GM18873 (cell line): ENCODE results near the gene NKX3-2.

Experiments used
- ATAC-seq: cut with Tn5 transposase; IDR thresholded peaks from one replicate; pipeline ENCODE4 v1.9.1; 2021; ENCODE audit warnings: mild to moderate bottlenecking, moderate library complexity, moderate number of reproducible peaks; ENCODE audit not compliant: unreplicated experiment, low FRiP score

Gene NKX3-2

DNA sequence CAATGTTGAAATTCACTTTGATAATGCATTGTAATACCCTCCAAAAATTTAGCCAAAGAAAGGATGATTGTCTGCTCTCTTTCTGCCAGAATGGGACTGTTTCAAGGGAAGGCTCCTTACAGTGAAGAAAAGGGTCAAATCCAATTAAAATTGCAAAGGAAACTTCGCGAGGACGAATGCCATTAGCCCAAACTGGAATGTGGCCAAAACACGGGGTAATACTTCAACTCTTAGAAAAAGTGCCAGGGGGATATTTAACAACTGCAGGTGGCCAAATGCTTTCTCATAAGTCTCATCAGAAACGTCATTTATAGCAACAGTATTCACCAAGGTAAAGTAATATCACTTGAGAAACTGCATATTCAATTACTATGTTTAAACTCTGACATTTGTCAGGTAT, 29.0 kb downstream of the NKX3-2 start:
- no peak for ATAC-seq

DNA sequence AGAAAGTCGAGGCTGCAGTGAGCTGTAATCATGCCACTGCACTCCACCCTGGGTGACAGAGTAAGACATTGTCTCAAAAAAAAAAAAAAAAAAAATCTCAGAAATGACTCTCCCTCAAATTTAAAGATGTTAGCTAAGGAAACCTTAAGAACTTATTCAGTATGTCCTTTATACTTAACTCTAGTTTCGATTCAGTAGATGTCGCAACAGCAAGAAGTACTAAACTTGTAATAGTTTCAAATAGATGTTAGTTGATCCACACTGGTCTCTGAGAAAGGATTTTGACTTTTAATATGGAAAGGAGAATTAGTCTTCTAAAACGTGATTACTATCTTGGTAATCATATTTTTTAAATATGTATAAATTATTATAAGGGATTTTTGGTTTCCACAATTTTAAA, 29.6 kb downstream of the NKX3-2 start:
- ATAC-seq: no peak

DNA sequence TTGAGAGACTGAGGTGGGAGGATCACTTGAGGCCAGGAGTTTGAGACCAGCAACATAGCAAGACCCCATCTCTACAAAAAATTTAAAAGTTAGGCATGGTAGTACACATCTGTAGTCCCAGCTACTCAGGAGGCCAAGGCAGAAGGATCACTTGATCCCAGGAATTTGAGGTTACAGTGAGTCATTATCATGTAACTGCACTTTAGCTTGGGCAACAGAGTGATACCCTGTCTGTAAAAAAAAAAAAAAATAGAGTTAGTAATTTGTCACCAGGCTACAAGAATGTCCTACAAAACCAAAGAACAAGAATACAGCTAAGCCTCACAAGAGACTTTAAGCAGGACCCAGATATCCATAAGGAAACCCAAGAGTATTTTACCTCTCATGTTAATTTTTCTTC, 33.2 kb downstream of the NKX3-2 start:
- ATAC-seq: no peak

- no peak for ATAC-seq
Measured at GRCh38 chr4:13509442-13509841, 34.9 kb downstream of the NKX3-2 start.

GRCh38 chr4:13504374-13504773, 39.9 kb downstream of the NKX3-2 start:
- ATAC-seq: no peak

GRCh38 chr4:13498469-13498868, 45.8 kb downstream of the NKX3-2 start:
- ATAC-seq: no peak

DNA sequence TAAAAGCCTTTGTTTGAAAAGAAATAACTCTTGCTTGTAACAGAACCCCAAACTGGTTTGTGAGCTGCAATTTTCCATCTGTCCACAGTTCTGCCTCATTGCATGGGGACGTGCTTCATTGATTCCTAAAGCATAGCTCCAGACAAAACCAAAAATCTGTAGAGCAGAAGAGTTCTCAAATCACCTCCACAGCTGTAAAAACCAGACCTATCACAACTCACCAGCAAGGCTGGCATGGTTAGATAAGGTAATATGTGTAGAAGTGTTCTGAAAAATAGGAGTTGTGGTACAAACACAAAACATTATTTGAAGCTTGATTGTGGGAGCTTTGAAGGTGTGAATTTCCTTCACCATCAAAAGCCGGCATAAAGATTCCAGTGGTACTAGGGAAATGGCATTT, 47.7 kb downstream of the NKX3-2 start:
- ATAC-seq: no peak

DNA sequence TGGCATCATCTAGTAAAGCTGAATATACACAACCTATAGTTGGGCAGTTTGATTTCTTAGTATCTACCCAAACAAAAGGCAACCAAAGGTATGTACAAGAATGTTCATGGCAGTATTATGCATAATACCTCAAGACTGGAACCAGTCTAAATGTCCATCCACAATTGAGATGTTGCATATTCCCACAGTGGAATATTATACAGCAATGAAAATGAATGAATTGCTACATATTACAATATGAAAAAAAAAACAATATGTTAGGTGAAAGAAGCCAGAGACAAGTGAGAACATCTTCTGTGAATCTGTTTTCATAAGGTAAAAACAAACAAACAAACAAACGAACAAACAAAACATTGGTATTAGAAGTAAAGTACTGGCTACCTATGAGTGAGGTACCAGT, 48.6 kb downstream of the NKX3-2 start:
- no peak for ATAC-seq

DNA sequence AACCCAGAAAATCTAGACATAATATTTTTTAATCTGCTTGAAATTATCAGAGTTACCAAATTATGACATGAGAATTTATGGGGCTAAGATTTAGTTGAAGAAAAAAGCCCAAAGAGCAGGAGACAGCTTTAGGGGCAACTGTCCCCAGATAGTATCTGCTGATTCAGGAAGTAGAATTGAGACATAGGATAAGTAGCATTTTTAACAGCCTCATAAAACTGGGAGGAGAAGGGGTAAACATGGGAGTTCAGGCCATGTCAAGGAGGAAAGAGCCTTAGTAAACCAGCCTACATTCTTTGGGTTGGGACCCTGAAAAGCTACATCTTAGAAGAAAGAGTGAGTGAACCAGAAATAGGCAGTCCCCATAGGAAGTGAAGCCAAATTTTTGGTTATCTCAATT, 50.5 kb downstream of the NKX3-2 start:
- no peak for ATAC-seq

- ATAC-seq: no peak
Measured at GRCh38 chr4:13492747-13493146, 51.6 kb downstream of the NKX3-2 start.
